ENCODE measurements around the gene NKAIN4. TPM values are rescaled to one million over a fixed set of nuclear protein-coding genes. Genes with fewer than 3 reads are reported as not detected.

NKAIN4 gene
- total and polyA plus RNA-seq, 2 donors from 2014 or later, result 29.7 to 107 TPM

DNA sequence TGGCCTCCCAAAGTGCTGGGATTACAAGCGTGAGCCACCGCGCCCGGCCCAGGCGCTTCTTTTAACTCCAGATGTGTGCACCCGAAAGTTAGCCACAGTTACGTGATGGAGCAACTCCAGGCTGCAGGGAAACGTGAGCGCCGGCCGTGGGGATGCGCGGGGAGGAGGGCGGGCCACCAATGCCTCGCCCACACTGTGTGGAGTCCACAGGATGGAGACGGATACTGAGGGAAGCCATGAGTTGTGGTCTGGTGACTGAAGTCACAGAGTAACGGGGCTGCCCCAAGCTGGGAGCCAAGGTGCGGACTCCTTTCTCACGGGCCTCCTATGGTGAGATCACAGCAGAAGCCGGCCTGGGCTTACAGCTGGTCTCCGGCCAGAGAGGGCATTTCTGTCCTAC lies 61.5 kb downstream of the NKAIN4 start:
- peaks cover 0 to 12% (median 6%) of the 10 kb centered on the region in 3 donors for H3K36me3 ChIP-seq (ENCODE audit: control insufficient read depth in 2 of 3, insufficient read depth in 3 of 3, low read length in 3 of 3)
- no peaks in the 10 kb centered on the region for H3K9me3 ChIP-seq (ENCODE audit: control insufficient read depth in 2 of 3, insufficient read depth in 1 of 3, low read length in 3 of 3)
- no peak overlapping the region for H3K9ac ChIP-seq (ENCODE audit: low read length in 3 of 3)
- peak in 1 of 5 donors; percentile 59 for DNase-seq
- no peaks in the 10 kb centered on the region for H3K27me3 ChIP-seq (ENCODE audit: control insufficient read depth, insufficient read depth, low read length)
- FAIRE-seq, result no peak
- H3K27ac ChIP-seq (ENCODE audit: low read depth in 2 of 2, low read length in 2 of 2), result no peak overlapping the region
- intact Hi-C loops (cut with DNase I), result no loop called here
- TF ChIP-seq, protein P1, sequence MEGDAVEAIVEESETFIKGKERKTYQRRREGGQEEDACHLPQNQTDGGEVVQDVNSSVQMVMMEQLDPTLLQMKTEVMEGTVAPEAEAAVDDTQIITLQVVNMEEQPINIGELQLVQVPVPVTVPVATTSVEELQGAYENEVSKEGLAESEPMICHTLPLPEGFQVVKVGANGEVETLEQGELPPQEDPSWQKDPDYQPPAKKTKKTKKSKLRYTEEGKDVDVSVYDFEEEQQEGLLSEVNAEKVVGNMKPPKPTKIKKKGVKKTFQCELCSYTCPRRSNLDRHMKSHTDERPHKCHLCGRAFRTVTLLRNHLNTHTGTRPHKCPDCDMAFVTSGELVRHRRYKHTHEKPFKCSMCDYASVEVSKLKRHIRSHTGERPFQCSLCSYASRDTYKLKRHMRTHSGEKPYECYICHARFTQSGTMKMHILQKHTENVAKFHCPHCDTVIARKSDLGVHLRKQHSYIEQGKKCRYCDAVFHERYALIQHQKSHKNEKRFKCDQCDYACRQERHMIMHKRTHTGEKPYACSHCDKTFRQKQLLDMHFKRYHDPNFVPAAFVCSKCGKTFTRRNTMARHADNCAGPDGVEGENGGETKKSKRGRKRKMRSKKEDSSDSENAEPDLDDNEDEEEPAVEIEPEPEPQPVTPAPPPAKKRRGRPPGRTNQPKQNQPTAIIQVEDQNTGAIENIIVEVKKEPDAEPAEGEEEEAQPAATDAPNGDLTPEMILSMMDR (IDR thresholded peaks at IDR 0.05; ENCODE audit: borderline replicate concordance, extremely low read depth, insufficient read depth), result no peak
- H3K4me1 ChIP-seq (ENCODE audit: control insufficient read depth in 2 of 3, insufficient read depth in 2 of 3, low read depth in 1 of 3, low read length in 3 of 3), result peaks cover 0 to 10% (median 10%) of the 10 kb centered on the region in 3 donors
- H3K4me3 ChIP-seq (ENCODE audit: low read length in 3 of 3), result no peak overlapping the region

DNA sequence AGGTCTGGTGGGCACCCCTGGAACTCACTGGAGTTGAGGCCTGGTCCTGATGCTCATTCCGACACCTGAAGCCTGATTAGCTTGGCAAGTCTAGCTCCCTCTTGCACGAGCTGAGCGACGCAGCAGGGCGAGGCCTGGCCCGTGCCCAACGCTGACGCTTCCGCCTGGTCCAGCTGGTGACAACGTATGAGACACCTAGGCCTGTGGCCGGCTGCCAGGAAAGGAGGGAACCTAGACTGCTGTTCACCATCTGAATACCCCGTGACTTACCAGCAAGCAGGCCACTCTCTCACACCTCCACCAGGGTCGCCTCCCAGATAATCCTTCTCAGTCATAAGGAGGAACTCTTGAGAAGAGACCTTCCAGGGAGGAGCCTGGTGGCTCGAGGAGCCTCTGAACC lies 62.9 kb downstream of the NKAIN4 start:
- TF ChIP-seq, protein P1 (IDR thresholded peaks at IDR 0.05; ENCODE audit: borderline replicate concordance, extremely low read depth, insufficient read depth), result no peak
- Histone ChIP-seq H3K27ac (ENCODE audit: low read depth in 2 of 2, low read length in 2 of 2) (no peak overlapping the region), H3K9me3 (ENCODE audit: control insufficient read depth in 2 of 3, insufficient read depth in 1 of 3, low read length in 3 of 3) (no peaks in the 10 kb centered on the region), H3K4me3 (ENCODE audit: low read length in 3 of 3) (no peak overlapping the region), H3K9ac (ENCODE audit: low read length in 3 of 3) (no peak overlapping the region), H3K4me1 (ENCODE audit: control insufficient read depth in 2 of 3, insufficient read depth in 2 of 3, low read depth in 1 of 3, low read length in 3 of 3) (peaks cover 0 to 5% (median 0%) of the 10 kb centered on the region in 3 donors), H3K27me3 (ENCODE audit: control insufficient read depth, insufficient read depth, low read length) (no peaks in the 10 kb centered on the region), H3K36me3 (ENCODE audit: control insufficient read depth in 2 of 3, insufficient read depth in 3 of 3, low read length in 3 of 3) (peaks cover 0 to 12% (median 6%) of the 10 kb centered on the region in 3 donors)
- FAIRE-seq (no peak), DNase-seq (peak in 1 of 5 donors; percentile 83)
- intact Hi-C loops (cut with DNase I), result no loop called here

- Histone ChIP-seq H3K27me3 (ENCODE audit: control insufficient read depth, insufficient read depth, low read length) (no peaks in the 10 kb centered on the region), H3K9me3 (ENCODE audit: control insufficient read depth in 2 of 3, insufficient read depth in 1 of 3, low read length in 3 of 3) (no peaks in the 10 kb centered on the region), H3K4me3 (ENCODE audit: low read length in 3 of 3) (no peak overlapping the region), H3K36me3 (ENCODE audit: control insufficient read depth in 2 of 3, insufficient read depth in 3 of 3, low read length in 3 of 3) (peaks cover 0 to 11% (median 6%) of the 10 kb centered on the region in 3 donors), H3K4me1 (ENCODE audit: control insufficient read depth in 2 of 3, insufficient read depth in 2 of 3, low read depth in 1 of 3, low read length in 3 of 3) (peaks cover 0 to 5% (median 0%) of the 10 kb centered on the region in 3 donors), H3K9ac (ENCODE audit: low read length in 3 of 3) (no peak overlapping the region), H3K27ac (ENCODE audit: low read depth in 2 of 2, low read length in 2 of 2) (no peak overlapping the region)
- intact Hi-C loops (cut with DNase I), result no loop called here
- FAIRE-seq, result no peak
- TF ChIP-seq, protein P1 (IDR thresholded peaks at IDR 0.05; ENCODE audit: borderline replicate concordance, extremely low read depth, insufficient read depth), result no peak
- peak in 1 of 5 donors; percentile 63 for DNase-seq
These were observed 63.4 kb downstream of the NKAIN4 start for GRCh38 chr20:63190828-63191227.

Small RNAs within 50 kb of the gene (microRNA-seq; reads per million reads assigned to microRNA genes)
- gene MIR3196, result not detected
- not detected for gene MIR4326

Other genes with a start within 250 kb of the NKAIN4 start
- gene BHLHE23, start 247.5 kb downstream of the NKAIN4 start, total RNA-seq, result not detected
- not detected for gene BHLHE23, start 247.5 kb downstream of the NKAIN4 start, polyA plus RNA-seq (ENCODE audit: insufficient read depth, low read depth, low replicate concordance)
- gene YTHDF1, start 38.3 kb downstream of the NKAIN4 start, total RNA-seq, result 43.1 TPM
- 21.9 TPM for gene YTHDF1, start 38.3 kb downstream of the NKAIN4 start, polyA plus RNA-seq (ENCODE audit: insufficient read depth, low read depth, low replicate concordance)
- gene BIRC7, start 18.6 kb downstream of the NKAIN4 start, total RNA-seq, result 4.0 TPM
- 0.30 TPM for gene BIRC7, start 18.6 kb downstream of the NKAIN4 start, polyA plus RNA-seq (ENCODE audit: insufficient read depth, low read depth, low replicate concordance)
- 84.3 TPM for gene ARFGAP1, start 18.4 kb upstream of the NKAIN4 start, total RNA-seq
- 40.4 TPM for gene ARFGAP1, start 18.4 kb upstream of the NKAIN4 start, polyA plus RNA-seq (ENCODE audit: insufficient read depth, low read depth, low replicate concordance)
- gene COL20A1, start 38.7 kb upstream of the NKAIN4 start, total RNA-seq, result not detected
- 0.58 TPM for gene COL20A1, start 38.7 kb upstream of the NKAIN4 start, polyA plus RNA-seq (ENCODE audit: insufficient read depth, low read depth, low replicate concordance)
- gene CHRNA4, start 106.9 kb upstream of the NKAIN4 start, total RNA-seq, result 0.44 TPM
- 0.67 TPM for gene CHRNA4, start 106.9 kb upstream of the NKAIN4 start, polyA plus RNA-seq (ENCODE audit: insufficient read depth, low read depth, low replicate concordance)
- 2.2 TPM for gene KCNQ2, start 218.2 kb upstream of the NKAIN4 start, total RNA-seq
- not detected for gene KCNQ2, start 218.2 kb upstream of the NKAIN4 start, polyA plus RNA-seq (ENCODE audit: insufficient read depth, low read depth, low replicate concordance)
- 18.1 TPM for gene EEF1A2, start 244.6 kb upstream of the NKAIN4 start, total RNA-seq
- gene EEF1A2, start 244.6 kb upstream of the NKAIN4 start, polyA plus RNA-seq (ENCODE audit: insufficient read depth, low read depth, low replicate concordance), result 1.5 TPM

Data from kidney (tissue), 14 donors.